ENCODE data around the gene SUCO.

- TF ChIP-seq EZH2 (IDR thresholded peaks at IDR 0.05; ENCODE audit: insufficient read depth, poor library complexity, severe bottlenecking), result no peak
- TF ChIP-seq EZH2phosphoT487 (IDR thresholded peaks at IDR 0.05; ENCODE audit: insufficient read depth, low read depth), result no peak
Observed at GRCh38 chr1:172638249-172638648, 105.3 kb downstream of the SUCO start.
